ENCODE measurements around the gene ATP8B4.
"Not testable (repeated sequence)": the region's sequence is repeated elsewhere in the genome, so short reads cannot be mapped to it uniquely, and the experiment has no call there.

Gene ATP8B4

DNA sequence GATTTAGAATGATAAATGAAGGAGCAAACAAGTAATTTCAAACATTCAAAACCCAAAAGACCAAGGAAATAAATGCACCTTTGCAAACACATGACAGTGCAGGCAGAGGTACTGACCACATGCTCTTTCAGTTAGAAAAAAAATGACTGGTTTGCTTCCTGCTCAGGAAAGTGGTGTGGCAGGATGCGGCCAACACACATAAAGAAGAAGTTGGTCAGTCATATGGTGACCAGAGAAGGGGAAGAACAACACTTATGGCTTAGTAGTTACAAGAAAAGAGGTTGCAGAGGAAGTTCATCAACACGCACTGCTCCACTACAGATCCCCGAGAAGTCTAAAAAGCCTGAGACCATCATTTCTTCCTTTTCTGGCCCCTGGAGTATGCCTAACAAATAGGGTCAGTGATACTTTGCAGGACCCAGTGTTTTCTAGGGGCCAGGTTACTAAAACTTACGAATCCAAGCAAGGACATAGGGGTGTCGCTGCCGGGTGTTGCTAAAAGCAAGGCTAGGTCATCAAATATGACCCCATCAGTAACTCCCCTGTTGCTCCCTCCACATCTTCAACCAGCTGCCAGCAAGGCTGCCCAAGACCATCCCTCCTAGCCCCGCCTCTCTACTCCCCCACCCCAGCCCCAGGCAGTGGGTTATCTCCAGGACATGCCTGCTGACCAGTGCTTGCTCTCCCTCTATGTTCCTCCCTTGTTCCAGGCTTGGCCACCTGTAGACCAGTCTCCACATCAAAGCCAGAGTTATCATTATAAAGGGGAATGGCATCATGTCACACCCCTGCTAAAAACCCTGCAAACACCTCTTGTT, 11.2 kb downstream of the ATP8B4 start:
- DNase-seq = no peak

DNA sequence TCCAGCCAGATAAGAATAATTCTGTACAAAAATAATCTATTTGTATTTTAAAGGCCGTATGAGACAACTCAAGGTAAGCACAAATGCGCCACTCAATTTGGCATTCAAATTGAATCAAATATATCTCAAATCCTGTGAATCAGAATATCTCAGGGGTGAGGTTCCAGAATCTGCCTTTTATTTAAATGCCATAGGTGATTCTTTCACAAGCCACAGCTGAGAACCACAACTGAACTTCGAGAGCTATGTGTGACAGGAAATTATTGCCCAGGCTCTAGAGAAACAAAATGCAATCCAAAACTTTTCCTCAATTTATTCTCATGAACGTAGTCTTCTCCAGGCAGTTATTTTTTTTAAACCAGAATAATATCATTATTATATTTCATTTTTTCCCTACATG, 11.9 kb downstream of the ATP8B4 start:
- no peak for DNase-seq

DNA sequence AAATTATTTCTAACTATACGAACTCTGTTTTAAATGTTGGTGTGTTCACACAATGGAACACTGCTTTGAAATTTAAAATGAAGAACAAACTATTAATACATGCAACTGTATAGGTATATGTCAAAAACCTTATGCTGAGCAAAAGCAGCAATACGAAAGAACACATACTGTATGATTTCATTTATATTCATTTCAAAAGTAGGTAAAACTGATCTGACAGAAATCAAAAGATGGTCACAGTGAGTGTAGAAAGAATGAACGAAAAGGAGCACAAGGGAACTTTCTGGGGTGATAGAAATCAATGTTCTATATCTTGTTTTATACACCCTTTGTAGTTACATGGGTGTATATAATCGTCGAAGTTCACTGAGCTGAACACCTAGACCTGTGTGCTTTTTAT, 12.6 kb downstream of the ATP8B4 start:
- DNase-seq = no peak

DNA sequence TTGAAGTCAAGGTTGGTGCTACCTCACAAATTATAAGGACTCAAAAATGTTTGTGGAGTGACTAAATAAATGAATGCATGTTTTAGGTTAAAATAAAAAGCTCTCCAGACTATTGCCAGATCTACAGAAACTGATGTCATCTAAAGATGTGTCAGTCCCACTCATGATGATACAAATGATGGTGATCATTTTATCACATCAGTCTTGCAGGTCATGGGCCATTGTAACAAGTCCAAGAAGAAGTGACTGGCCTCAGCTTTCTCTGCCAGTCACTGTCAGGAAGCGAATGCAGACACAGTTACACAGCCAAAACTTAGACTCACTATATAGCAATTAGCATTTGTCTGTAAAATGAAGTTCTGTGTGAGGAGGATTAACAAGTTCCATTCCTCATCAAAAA, 18.5 kb downstream of the ATP8B4 start:
- DNase-seq = no peak

DNA sequence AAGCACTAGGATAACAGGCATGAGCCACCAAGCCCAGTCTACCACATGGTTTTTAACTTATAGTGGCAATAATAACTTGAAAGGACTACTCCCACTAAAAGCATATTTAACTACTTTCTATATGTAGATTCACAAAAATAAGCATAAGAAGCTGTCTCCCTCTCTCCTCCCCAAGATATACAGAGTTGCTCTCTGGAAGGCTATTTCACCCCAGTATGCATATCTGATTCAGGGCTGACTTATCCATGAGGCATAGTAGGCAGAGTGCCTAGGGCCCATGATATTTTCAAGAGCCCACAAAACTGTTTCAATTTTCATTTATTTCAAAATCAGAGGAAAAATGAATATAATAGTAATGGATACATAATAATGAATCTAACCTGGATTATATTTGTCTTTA, 20.5 kb downstream of the ATP8B4 start:
- no peak for DNase-seq

DNA sequence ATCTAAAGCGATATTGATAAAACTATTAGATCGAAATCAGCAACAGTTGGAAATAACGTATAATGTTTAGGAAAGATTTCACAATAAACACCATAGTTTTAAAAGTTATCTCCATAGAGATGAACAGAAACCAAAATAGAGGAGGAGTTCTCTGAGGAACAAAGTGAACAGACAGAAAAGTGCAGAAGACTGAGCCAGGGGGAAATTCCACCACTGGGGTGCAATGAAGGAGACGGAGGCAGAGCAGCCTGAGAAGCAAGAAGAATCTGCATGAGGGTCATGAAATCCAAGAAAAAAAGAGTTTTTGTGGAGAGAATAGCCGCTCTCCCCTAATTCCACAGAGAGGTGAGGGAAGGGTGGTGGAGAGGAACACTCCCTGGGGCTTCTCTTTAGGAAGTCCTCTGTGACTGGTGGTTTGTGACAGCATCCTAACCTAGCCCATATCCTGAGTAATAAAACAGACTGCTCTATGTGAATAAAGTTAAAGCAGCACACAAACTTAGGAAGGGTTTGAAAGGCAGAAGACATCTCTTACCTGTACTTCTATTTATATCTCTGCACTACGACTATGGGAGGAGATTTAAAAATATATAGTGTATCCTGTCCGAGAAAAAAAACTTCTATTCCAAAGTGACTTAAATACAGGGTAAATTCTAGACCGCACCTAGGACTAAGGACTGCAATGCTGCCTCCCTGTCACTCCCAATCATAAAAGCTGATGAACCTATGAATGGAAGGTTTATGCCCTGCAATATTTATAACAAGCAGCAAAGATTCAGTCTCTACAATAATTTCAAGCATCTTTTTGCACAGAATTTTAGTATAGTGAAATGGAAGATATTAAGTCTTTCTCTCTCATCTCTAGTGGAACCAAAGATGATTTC, 22.9 kb downstream of the ATP8B4 start:
- DNase-seq = no peak

DNA sequence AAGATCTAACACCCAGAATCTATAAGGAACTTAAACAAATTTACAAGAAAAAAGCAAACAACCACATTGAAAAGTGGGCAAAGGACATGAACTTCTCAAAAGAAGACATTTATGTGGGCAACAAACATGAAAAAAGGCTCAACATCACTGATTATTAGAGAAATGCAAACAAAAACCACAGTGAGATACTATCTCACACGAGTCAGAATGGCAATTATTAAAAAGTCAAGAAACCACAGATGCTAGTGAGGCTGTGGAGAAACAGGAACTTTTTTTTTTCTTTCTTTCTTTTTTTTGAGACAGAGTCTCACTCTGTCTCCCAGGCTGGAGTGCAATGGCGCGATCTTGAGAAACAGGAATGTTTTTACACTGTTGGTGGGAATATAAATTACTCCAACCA, 29.6 kb downstream of the ATP8B4 start:
- DNase-seq = not testable (repeated sequence)

DNA sequence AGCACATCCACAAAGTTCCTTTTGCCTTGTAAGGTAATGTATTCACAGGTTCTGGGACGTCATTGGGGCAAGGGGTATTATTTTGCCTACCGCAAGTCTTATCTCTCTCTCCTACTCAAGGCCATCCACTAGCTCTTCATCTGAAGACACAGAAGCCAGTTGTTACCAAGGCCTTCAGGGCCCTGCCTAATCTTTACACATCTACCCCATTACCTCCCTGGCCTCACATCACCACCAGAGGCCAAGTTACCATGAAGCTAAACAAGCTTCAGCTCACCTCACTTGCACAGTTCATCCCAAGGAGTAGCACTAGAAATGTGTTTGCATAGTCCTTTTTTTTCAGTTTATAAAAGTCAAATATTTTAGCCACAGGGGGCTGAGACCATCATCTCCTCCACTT, 34.1 kb downstream of the ATP8B4 start:
- no peak for DNase-seq

DNA sequence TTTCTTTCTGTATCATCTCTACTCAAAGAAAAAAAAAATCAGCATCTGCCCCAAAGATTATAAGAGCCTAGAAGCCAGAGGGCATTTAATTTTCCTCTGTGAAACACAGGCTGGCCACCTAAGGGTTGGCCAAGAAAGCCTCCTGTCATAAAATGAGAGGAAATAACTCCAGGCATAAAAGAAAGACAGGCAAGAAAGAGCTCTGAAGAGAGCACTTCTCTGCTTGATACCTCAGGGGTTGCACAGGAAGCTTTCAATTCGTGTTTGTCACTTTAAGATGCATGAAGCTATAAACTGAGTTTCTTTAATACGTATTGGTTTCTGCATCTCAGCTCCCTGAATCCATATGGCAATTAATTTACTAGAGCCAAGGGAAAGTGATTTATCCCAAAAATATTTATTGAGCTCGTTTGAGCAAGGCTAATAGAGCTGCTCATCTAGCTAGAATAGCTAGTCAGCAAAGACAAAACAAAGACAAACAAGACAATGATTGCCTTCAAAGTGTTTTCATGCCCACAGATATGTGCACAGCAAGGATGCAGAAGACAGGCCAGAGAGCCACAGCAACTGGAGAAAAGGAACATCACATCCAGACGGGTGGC, 35.5 kb downstream of the ATP8B4 start:
- DNase-seq = no peak

DNA sequence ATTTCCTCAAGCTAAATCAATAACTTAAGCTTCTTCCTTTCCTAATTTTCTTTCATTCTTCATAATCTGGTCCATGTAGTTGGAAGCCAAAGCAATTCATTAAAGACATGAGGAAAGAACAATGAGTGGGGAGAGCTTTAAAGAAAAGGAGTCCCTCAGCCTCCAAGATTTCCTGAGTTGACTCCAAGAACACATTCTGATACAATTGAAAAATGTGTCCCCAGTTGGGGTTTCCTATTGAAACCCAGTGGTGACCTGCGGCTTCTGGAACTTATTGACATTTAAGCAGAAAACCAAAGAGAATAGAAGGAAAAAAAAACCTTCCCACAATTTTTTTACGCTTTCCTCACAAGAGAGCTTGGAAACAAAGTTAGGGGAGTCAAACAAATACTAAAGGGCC, 37.0 kb downstream of the ATP8B4 start:
- no peak for DNase-seq

DNA sequence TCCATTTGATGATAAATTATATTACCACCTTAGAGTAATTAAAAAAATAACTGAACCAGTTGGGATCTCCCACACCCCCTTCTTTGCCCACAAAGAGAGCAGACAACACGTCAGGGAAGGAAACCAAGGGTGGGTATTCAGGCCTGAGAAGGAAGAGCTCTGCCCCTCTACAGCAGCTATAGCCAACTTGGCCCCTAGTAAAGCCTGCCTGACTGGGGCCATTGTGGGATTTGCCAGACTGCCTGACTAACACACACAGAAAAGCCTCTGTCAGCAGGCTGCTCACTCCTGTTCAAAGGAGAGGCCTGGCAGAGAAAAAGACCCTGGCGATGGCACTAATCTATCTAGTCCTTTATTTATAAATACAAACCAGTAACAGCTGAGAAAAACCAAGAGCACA, 41.4 kb downstream of the ATP8B4 start:
- DNase-seq = no peak

DNA sequence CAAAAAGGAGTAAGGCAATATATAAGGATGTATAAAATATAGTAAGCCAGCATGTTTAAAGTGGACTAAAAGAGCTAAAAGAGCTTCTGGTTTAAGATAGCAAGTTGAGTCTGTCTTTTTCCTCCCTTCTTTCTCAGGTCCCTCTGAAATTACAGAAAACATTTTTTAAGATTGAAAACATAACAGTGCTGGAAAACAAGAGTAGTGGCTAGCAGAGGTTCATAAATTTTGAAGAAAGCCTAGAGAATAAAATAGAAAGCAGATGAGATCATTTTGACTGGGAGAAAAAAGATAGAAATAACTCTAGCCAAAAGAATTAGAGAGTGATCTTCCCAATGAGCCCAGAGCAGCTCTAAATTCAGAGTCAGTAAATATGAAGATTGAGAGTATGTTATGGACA, 41.9 kb downstream of the ATP8B4 start:
- no peak for DNase-seq

DNA sequence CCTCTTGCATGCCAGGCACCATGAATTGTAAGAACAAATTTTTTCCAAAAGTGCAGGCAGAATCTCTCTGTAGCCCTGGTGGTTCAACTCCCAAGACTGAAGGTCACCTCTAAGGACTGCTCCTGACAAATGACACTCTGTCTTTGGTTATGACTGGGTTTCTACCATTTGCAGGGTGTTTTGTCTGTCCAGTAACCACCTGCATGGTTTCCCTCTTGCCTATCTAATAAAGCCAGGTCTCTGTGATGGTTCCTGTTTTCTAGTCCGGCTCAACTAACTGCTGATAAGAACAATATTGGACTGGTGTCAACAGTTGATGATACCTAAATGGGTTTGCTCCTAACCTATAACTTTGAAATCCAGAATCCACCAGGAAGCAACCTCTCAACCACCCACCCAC, 43.7 kb downstream of the ATP8B4 start:
- no peak for DNase-seq

DNA sequence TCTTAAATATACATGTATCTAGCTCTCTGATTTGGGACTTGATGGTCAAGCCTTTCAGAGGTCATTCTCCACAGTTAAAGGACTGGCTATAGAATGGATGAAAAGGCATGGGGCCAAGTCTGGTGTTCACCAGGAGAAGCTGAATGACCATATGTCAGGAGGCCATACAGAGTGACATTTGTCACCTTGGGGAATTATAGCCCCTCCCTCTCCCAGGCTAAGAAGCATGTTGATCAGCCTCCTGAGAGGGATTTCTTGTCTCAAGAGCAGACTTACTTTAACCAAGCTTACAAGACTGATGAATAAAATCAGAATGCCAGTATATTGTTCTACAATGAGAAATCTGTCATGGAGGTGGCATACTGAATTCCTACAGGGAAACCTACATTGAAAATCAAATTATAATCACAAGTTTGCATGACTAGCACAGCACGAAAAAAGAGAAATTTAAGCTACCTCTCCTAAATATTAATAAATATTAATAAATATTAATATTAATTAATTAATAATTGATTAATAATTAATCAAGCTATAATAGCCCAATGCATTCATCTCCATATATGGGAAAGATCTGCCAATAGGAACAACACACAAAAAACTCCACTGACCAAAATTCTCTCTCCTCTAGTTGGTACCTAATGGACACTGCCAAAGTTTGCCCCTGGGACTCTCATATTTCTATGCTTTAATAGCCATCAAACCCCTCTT, 47.3 kb downstream of the ATP8B4 start:
- no peak for DNase-seq

DNA sequence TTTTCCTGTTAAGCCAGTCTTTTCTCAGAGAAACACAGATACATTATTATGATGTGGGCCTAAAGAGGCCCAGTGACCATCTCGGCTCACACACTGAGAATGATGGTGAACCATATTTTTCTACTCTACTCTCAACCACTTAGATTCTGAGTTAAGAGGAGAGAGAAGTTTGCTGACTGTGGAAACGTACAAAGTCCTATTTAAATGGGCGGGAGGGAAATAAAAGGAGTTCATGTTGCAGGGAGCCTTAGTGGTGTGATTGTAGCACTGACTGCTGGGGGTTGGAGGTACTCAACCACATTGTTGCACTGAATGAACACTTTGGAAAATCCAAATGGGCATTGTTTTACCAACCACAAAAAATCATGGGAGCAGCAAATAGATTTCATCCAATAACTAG, 51.0 kb downstream of the ATP8B4 start:
- DNase-seq = no peak

DNA sequence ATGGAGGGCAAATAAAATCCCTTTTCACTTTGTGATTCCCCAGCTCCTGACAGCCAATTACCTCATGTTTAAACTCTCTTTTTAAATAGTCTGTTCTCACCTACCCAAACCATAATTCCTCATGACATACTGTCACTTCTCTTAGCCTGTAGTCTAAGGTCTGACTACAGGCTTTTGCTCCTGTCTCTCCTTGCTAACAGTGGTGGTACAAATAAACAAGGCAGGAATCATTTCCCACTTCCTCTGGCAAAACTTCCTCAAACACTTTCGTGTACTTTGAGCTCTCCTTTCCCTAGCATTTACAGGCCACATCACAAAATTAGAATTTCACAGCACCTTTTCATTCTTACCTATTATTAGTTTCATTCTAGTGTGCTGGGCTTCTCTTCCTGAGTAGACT, 51.8 kb downstream of the ATP8B4 start:
- no peak for DNase-seq

DNA sequence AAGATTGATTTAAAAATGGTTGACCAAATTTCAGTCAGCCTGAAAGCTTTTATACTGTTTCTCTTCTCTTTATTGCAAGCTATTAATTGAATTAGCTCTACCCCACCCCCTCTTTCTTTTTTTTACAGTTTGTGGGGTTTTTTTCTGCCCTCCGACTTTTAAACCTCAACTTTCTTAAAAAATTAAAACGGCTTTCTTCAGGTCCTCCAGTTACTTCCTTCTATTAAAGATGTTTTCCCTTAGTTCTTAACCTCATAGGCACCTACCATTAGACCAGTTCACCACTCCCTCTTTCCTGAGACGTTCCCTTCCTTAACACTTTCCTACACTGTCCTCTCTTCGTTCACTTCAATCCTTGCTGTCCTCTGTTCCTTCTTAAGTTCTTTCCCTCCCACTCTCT, 52.4 kb downstream of the ATP8B4 start:
- no peak for DNase-seq

DNA sequence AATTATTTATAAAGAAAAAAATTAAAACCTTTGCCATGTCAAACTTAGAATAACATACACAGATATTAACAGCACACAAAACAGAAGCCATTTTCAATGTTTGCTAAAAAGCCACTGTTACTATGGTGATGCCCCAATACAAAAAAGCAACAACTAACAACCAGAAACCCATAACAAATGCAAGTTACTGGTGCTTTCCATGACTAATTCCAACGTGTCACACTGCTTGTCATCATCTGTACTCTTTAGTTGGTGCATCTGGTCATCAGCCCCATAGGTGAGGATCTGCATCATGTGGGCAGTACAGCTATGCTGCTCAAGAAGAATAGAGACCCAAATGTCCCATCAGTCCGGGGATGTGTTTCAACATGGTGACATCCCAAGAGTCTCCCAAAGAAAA, 52.8 kb downstream of the ATP8B4 start:
- no peak for DNase-seq

DNA sequence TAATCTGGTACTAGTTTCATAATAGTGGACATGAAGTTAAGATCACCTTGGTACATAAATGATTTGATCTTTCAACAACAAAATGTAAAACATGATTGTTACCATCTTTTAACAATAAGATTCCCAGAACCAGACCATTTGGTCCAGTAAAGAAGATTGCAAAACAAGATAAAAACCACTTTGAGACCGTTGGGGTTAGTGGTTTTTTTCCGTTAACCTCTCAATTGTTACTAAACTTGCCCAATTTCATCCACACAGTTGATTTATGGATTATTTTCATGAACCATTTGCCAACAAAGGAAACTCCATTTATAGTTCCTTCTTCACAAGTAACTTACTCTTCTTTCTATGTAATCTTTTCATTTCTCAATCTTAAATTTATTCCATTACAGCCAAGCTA, 53.8 kb downstream of the ATP8B4 start:
- no peak for DNase-seq

DNA sequence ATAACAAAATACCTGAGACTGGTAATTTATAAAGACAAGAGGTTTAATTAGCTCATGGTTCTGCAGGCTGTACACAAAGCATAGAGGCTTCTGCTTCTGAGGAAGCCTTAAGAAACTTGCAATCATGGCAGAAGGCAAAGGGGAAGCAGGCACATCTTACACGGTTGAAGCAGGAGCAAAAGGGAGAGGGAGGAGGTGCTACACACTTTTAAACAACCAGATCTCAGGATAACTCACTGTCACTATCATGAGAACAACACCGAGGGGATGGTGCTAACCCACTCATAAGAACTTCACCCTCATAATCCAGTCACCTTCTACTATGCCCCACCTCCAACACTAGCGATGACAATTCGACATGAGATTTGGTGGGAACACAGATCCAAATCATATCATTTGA, 54.4 kb downstream of the ATP8B4 start:
- no peak for DNase-seq

DNA sequence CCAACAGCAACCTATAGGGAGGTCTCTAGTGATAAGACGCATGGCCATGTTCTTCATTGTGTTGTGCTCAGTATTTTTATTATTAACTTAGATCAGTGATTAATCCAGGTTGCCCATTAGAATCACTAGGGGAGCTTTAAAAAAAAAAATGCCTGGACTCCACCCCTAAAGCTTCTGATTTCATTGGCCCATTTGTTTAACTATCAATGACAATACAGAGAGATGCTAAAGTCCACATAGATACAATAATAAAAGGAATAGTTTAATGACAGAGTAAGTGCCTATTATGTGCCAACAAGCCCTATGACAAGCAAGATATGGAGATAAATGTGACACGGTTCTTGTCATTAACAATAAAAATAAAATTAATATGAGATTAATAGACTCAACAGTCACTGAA, 55.8 kb downstream of the ATP8B4 start:
- no peak for DNase-seq

DNA sequence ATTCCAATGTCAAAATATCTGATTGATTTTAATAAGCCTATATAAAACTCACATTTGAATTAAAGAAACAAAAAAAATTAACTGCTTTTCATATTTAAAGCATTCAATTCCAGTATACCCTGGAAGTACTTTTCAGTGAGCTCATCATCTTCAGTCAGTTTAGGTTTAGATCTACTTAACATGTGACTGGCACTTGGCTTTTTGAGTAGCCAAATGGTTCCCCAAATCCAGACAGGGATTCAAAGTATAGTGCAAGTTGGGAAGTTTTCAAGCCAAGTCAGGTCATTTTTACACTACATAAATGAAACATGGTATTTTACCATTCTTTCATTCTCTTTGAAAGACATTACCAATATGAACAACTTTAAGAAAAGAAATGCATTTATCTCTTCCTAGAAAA, 57.5 kb downstream of the ATP8B4 start:
- no peak for DNase-seq

DNA sequence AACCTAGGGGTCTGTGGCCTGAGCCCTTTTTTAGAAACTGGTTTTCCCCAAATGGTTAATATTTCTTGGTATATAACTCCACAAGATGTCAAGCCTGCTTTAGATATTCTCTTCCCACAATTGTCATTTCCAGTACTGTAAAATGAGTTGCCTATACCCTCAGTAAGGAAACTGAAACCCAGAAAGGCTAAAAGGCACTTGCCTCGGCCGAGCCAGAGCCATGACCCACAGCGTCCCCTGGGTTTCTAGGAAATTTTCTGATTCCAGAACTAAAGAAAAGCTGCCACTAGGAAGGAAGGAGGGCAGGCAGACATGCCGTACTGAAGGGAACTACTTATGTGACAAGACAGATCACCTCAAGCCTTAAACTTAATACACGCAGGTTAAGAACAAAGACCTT, 59.1 kb downstream of the ATP8B4 start:
- DNase-seq = no peak

All from activated CD8-positive, alpha-beta memory T cell treated with anti-CD3 and anti-CD28 coated beads, Interleukin-2, amount 50 U/mL, for 4 hours (primary cell).